OCI-LY1 (cell line): ENCODE data around the gene YEATS4.

Source experiments
- CTCF ChIP-seq: fragments of 200-600 bp; sonication (generic), shearing (Covaris generic); IDR thresholded peaks from 2 replicates; pipeline ENCODE4 v1.5.1; 2017; ENCODE audit warnings: mild to moderate bottlenecking, antibody characterized with exemption, low read length, moderate library complexity, mixed read lengths
- EZH2 ChIP-seq: fragments of 200-600 bp; sonication (generic), shearing (Covaris generic); IDR thresholded peaks from 2 replicates; pipeline ENCODE4 v1.8.0; 2017; ENCODE audit warnings: borderline replicate concordance, mixed run types, mild to moderate bottlenecking, antibody characterized with exemption, low read length, moderate library complexity, mixed read lengths

- TF ChIP-seq CTCF (no peak), EZH2 (no peak)
Observed at GRCh38 chr12:69419701-69420100, 60.2 kb downstream of the YEATS4 start.
